ENCODE results near the gene SF1. TPM values are rescaled to one million over a fixed set of nuclear protein-coding genes. Genes with fewer than 3 reads are reported as not detected.

SF1 gene
- total RNA-seq, 4 donors from 2014 or later: 199 to 285 (median 234) TPM

DNA sequence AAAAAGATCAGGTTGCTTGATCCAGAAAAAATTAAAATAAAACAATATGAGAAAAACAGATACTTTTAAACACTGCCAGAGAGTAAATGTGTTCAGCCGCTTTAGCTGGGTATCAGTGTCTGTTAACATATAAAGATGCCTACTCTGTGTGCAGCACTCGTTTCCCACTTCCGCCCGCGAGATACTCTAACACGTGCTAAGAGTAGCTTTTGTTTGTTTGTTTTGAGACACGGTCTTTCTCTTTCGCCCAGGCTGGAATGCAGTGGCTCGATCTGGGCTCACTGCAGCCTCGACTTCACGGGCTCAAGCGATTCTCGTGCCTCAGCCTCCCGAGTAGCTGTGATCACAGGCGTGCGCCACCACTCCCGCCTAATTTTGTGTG is 32.5 kb upstream of the SF1 start:
- intact Hi-C loops (cut with DNase I): no loop called here

DNA sequence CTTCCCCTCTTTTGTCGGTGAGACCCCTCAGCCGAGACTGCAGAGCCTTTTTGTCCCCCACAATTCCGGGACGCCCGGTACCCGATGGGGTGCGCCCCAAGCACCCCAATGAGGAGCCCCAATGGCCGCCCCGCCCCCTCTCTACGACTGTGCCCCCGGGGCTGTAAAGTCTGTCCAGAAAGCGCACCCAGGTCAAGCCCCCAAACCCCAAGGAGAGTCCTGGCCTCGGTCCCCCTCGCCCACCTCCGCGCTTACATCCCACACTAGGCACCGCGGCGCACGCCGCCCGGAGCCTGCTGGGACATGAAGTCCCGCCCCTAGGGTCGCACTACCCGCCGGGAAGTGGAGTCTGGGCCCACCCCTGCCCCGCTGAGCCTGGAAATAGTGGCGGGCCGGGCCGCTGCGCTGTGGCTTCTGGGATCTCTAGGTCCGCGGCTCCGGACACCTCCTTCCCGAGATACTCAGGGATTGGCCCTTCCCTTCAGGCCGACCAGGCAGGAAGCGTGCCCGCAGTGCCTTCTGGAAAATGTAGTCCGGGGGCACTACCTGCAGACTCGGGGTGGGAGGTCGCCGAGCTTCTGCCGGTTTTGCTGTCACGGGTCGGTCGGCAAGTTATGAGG is 32.0 kb upstream of the SF1 start, which contains the start of gene MEN1:
TSS of gene MEN1 (minus strand) at position 281 of the 620 bp plus-strand sequence. CDS start 442 bp downstream, outside the sequence.
- peak within 1 kb of the TSS; percentile 62 to 95 (median 86) for H3K4me3 ChIP-seq
- peaks cover 3 to 25% (median 24%) of the 10 kb centered on the region in 4 donors for H3K36me3 ChIP-seq
- no peaks in the 10 kb centered on the region for H3K9me3 ChIP-seq
- H3K4me1 ChIP-seq: peaks cover 13 to 32% (median 19%) of the 10 kb centered on the region in 4 donors
- intact Hi-C loops (cut with DNase I): no loop called here
- no peaks in the 10 kb centered on the region for H3K27me3 ChIP-seq
- 0% methylated on average over 17 of the region's 46 CpGs for WGBS
- DNase-seq (ENCODE audit: extremely low spot score): peak; percentile 98
- H3K27ac ChIP-seq (replicated peaks in 1 of 4): peak within 1 kb of the TSS; percentile 69 to 86 (median 80)
- TF ChIP-seq POLR2A (IDR thresholded peaks at IDR 0.05; ENCODE audit: low read depth) (peak; percentile 54), POLR2AphosphoS5 (IDR thresholded peaks at IDR 0.05) (peak; percentile 90 to 96), EP300 (IDR thresholded peaks at IDR 0.05) (no peak)
- TF ChIP-seq, protein P1, sequence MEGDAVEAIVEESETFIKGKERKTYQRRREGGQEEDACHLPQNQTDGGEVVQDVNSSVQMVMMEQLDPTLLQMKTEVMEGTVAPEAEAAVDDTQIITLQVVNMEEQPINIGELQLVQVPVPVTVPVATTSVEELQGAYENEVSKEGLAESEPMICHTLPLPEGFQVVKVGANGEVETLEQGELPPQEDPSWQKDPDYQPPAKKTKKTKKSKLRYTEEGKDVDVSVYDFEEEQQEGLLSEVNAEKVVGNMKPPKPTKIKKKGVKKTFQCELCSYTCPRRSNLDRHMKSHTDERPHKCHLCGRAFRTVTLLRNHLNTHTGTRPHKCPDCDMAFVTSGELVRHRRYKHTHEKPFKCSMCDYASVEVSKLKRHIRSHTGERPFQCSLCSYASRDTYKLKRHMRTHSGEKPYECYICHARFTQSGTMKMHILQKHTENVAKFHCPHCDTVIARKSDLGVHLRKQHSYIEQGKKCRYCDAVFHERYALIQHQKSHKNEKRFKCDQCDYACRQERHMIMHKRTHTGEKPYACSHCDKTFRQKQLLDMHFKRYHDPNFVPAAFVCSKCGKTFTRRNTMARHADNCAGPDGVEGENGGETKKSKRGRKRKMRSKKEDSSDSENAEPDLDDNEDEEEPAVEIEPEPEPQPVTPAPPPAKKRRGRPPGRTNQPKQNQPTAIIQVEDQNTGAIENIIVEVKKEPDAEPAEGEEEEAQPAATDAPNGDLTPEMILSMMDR (IDR thresholded peaks at IDR 0.05): peak in 1 of 3 experiments; percentile 42

More for the DNA sequence above, 32.5 kb upstream of the SF1 start:
- Histone ChIP-seq H3K36me3 (peaks cover 0 to 20% (median 19%) of the 10 kb centered on the region in 4 donors), H3K27ac (replicated peaks in 1 of 4) (peak overlapping the region; percentile 69 to 86 (median 80)), H3K27me3 (no peaks in the 10 kb centered on the region), H3K9me3 (no peaks in the 10 kb centered on the region), H3K4me3 (peak overlapping the region; percentile 62 to 95 (median 86)), H3K4me1 (peaks cover 13 to 32% (median 19%) of the 10 kb centered on the region in 4 donors)
- no peak for TF ChIP-seq POLR2A (IDR thresholded peaks at IDR 0.05; ENCODE audit: low read depth)
- no peak for TF ChIP-seq POLR2AphosphoS5 (IDR thresholded peaks at IDR 0.05)
- TF ChIP-seq, protein P1 (IDR thresholded peaks at IDR 0.05): no peak
- no peak for TF ChIP-seq EP300 (IDR thresholded peaks at IDR 0.05)
- DNase-seq (ENCODE audit: extremely low spot score): no peak
- WGBS: 56% methylated on average over 17 of the region's 17 CpGs

DNA sequence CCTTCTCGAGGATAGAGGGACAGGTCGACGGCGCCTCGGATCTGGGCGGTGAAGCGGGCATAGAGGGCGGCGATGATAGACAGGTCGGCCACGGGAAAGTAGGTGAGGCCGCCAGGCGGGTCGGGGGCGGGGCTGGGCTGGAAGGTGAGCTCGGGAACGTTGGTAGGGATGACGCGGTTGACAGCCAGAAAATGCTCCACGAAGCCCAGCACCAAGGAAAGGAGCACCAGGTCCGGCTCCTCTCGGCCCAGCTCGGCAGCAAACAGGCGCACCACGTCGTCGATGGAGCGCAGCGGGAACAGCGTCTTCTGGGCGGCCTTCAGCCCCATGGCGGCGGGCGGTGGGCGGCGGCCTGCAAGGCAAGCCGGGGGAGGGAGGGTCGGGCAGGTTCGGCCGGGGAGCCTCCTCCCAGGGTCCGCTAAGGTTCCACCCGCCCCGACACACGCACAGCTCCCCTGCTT is 31.5 kb upstream of the SF1 start:
- peaks cover 13 to 32% (median 19%) of the 10 kb centered on the region in 4 donors for H3K4me1 ChIP-seq
- no peak for TF ChIP-seq POLR2AphosphoS5 (IDR thresholded peaks at IDR 0.05)
- TF ChIP-seq POLR2A (IDR thresholded peaks at IDR 0.05; ENCODE audit: low read depth): no peak
- TF ChIP-seq, protein P1 (IDR thresholded peaks at IDR 0.05): no peak
- TF ChIP-seq EP300 (IDR thresholded peaks at IDR 0.05): no peak
- no peak for DNase-seq (ENCODE audit: extremely low spot score)
- intact Hi-C loops (cut with DNase I): no loop called here
- peak overlapping the region; percentile 69 to 86 (median 80) for H3K27ac ChIP-seq (replicated peaks in 1 of 4)
- H3K27me3 ChIP-seq: no peaks in the 10 kb centered on the region
- 13% methylated on average over 22 of the region's 44 CpGs for WGBS
- H3K36me3 ChIP-seq: peaks cover 5 to 31% (median 29%) of the 10 kb centered on the region in 4 donors
- H3K4me3 ChIP-seq: peak overlapping the region; percentile 62 to 95 (median 86)
- no peaks in the 10 kb centered on the region for H3K9me3 ChIP-seq

DNA sequence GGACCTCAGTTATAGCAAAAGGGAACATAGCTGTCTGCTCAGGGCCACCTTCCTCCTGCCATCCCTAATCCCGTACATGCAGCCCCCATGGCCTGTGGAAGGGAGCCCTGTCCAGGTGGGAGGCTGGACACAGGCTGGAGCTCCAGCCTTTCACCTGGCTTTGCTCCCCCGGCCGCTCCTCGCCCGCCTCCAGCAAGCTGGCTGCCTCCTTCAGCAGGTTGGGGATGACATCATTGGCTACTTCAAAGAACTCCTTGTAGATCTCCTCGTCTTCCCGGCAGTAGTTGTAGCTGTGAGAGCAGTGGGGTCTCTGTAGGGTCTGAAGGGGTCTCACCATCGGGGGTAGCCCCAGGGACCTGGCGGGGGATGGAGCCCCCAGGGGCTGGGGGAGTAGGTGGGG is 27.1 kb upstream of the SF1 start:
- WGBS: 82% methylated on average over 5 of the region's 9 CpGs
- intact Hi-C loops (cut with DNase I): no loop called here

More for the DNA sequence above, 27.1 kb upstream of the SF1 start:
- no peaks in the 10 kb centered on the region for H3K9me3 ChIP-seq
- peaks cover 12 to 43% (median 37%) of the 10 kb centered on the region in 4 donors for H3K36me3 ChIP-seq
- no peak for DNase-seq (ENCODE audit: extremely low spot score)
- peaks cover 29 to 61% (median 50%) of the 10 kb centered on the region in 4 donors for H3K4me1 ChIP-seq
- TF ChIP-seq EP300 (IDR thresholded peaks at IDR 0.05) (no peak), POLR2AphosphoS5 (IDR thresholded peaks at IDR 0.05) (no peak), POLR2A (IDR thresholded peaks at IDR 0.05; ENCODE audit: low read depth) (no peak)
- TF ChIP-seq, protein P1 (IDR thresholded peaks at IDR 0.05): no peak
- H3K27me3 ChIP-seq: no peaks in the 10 kb centered on the region
- H3K4me3 ChIP-seq: no peak overlapping the region
- no peak overlapping the region for H3K27ac ChIP-seq (replicated peaks in 1 of 4)

Data from esophagus muscularis mucosa (tissue), 4 donors.